GM12872 (cell line): Measurements from ENCODE around the gene MTFR2.

Experiments
- TF ChIP-seq, protein P1 (sequence below): IDR thresholded peaks from 3 replicates; pipeline ENCODE4 v1.5.1; 2011; ENCODE audit warnings: low read depth, mild to moderate bottlenecking, low read length, moderate library complexity; ENCODE audit not compliant: insufficient read depth

The MTFR2 gene

DNA sequence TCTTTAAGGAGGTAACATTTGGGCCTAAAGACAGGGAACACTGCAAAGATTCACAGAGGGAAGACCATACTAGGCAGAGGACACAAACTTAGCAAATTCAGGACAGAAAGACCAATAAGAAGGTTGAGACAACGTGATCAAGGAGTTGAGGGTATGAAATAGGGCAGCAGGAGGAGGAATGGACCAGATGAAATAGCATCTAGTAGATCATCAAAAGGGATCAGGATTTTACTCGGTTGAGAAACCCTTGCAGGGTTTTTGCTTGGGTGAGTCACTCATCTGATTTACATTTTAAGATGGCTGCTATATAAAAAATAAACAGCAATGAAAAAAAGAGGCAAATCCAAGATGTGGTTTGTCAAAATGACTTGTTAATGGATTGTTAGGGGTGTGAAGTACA lies 34.8 kb upstream of the MTFR2 start:
- TF ChIP-seq, protein P1, sequence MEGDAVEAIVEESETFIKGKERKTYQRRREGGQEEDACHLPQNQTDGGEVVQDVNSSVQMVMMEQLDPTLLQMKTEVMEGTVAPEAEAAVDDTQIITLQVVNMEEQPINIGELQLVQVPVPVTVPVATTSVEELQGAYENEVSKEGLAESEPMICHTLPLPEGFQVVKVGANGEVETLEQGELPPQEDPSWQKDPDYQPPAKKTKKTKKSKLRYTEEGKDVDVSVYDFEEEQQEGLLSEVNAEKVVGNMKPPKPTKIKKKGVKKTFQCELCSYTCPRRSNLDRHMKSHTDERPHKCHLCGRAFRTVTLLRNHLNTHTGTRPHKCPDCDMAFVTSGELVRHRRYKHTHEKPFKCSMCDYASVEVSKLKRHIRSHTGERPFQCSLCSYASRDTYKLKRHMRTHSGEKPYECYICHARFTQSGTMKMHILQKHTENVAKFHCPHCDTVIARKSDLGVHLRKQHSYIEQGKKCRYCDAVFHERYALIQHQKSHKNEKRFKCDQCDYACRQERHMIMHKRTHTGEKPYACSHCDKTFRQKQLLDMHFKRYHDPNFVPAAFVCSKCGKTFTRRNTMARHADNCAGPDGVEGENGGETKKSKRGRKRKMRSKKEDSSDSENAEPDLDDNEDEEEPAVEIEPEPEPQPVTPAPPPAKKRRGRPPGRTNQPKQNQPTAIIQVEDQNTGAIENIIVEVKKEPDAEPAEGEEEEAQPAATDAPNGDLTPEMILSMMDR: no peak

DNA sequence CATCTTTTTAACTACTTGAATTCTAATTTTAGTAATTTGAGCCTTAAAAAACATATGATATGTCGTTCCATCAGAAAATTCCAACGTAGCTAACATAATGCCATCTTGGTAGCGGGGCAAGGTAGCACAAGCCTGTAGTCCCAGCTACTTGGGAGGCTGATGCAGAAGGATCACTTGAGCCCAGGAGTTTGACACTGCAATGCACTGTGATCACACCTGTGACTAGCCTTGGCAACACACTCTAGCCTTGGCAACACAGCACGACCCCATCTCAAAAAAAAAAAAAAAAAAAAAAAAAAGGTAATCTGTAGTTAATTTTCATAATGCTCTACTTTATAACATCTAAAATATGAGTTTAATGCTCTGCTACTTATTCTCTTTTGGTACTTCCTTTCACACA lies 32.8 kb upstream of the MTFR2 start:
- TF ChIP-seq, protein P1: no peak

DNA sequence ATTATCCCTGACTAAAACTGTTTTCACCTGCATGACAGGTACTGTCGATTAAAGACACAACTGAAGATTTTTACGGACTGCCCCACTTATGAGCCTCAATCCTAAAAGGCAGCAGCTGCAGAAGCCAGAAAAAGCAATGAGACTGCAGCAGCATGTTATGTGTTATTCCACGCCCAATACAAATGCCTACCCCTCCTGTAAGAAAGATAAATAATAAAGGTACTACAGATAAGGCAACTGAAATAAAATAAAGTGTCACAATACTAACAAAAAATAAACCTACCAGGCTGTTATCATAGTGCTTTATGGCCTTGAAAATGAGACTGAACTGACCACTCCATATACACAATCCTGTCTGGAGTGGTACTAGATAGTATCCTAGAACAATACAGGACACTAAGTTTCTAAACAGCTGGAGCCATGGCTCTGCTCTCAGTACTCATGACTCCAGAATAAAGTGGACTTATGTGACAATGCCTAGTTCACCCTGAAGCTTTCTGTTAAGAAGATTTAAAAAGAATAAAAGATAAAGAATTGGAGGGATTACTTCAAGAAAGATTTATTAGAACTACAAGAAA lies 30.0 kb upstream of the MTFR2 start:
- TF ChIP-seq, protein P1: no peak

DNA sequence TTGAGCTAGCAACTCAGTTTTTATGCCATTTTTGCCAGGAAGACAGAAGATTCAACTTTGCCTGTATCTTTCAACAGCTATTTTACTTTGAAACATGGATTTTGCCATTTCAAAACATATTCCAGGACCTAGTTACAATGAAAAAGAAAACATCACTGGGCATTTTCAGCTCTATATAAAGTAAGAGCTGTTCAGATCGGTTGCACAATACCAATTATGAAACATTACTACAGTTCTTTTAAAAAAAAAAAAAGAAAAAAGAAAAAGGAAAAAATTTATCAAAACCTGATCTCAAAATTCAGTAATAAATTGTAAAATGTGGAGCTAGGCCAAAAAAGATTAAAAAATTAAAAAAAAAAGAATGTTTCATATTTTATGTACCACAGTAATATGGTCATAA lies 24.0 kb upstream of the MTFR2 start:
- TF ChIP-seq, protein P1: no peak

DNA sequence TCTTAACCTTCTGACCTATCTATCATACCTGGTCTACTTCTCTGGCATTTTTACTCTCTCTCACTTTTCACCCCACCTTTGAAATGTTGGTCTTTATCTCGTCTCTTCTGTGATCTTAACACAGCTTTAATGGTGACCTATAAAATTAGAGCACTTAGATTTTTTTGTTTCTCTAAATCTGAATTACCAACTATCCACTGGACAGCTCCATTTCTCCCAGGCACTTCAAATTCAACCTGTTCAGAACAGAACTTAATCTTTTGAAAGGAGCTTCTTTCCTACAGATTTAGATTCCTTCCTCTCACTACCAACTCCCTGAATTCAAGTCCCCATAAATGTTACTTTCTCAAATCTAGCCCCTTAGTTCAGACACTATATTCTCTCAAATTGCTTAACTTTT lies 15.0 kb upstream of the MTFR2 start:
- TF ChIP-seq, protein P1: no peak

DNA sequence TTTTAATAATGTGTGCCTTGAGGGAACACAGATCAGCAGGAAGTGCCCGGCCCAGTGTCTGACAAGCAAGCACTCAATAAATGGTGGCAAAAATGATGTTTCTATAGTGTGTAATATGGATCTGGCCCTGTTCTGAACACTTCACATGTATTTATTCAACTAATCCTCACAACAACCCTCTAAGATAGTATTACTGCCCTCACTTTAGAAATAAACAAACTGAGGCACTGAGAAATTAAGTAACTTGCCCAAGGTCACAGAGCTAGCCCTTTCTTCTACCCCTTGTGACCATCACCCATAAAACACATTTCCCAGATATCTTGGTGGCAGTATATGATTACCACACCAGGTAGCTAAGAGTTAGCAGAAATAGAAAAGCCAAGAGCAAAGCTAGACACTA lies 12.8 kb upstream of the MTFR2 start:
- TF ChIP-seq, protein P1: no peak

DNA sequence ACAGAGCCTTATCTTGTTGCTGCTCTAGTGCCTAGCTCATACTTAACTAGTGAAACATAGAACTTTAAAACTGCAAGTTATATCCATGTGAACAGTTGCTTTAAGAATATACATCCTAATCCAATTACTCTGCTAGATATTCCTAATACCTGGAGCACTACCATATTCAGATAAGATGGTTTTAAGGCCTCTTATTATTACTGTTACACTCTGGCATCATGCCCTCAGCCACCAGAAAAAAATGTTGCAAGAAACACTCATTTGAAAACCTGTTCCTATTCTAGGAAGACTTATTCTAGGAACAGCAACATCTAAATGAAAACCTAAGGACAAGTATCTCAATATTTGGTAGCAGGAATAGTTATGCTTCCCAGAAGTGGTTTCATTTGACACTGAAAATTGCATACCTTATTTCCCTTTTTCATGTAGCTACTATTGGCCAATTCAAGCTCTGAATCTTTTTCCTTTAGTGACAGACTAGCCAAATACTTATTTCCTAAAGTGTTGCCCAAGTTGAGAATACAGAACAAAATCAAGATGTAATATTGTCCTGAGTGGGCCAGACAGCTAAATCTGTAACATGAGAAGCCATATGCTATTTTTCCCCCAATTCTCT lies 4.8 kb upstream of the MTFR2 start:
- TF ChIP-seq, protein P1: no peak
